ENCODE measurements around the gene TIMM13. TPM values are rescaled to one million over a fixed set of nuclear protein-coding genes. Genes with fewer than 3 reads are reported as not detected.
A peak's percentile ranks its signal among the peaks of the same experiment; 100 is the strongest.
"Not testable (repeated sequence)": the region's sequence is repeated elsewhere in the genome, so short reads cannot be mapped to it uniquely, and the experiment has no call there.

TIMM13 gene
- 178 and 185 TPM in 2 replicates for total RNA-seq

DNA sequence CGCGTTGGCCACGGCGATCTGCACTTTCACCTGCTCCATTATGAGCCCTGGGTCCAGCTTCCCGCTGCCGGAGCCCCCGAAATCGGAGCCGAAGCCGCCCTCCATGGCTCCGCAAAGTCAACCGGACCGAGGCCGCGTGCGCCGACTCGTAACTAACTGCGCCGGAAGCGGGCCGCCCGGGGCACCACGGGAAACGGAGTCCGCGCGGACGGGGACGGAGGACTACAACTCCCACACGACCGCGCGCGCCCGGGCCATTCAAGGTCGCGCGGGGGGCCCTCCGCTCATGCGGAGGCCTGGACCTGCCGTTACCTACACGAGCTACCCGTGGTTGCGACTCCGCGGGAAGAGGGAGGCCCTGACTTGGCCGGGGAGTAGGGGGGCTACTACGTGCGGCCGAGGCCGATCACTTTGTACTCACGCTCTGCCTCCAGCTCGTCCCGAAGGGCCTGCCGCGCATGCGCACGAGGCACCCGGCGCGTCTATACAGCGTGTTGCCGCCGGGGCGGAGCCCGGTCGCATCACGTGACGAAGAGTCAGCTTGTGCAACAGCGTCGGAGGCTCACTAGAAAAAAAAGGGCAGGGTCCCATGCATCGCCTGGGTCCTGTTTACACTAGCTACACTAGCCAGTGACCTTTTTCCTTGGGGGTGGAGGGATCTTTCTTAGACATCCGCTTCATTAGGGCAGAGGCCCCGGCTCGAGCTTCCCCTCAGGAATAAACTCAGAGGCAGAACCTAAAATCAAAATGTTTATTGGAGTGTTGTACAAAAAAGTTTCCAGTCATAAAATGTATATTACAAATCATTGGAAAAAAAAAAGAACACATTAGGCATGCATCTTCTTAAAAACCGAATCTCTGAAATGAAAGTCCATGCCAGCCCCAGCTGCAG lies at the start of gene TIMM13:
TIMM13 (minus strand) TSS at position 158 of the 892 bp plus-strand sequence; CDS start at position 105, 53 bp downstream.
- Mint-ChIP-seq H3K27ac (peak within 1 kb of the TSS; percentile 98), H3K36me3 (ENCODE audit: low read depth) (peaks cover 13% of the 10 kb centered on the region), H3K4me3 (peak within 1 kb of the TSS; percentile 95), H3K9me3 (no peaks in the 10 kb centered on the region), H3K27me3 (ENCODE audit: insufficient read depth) (peaks cover 2% of the 10 kb centered on the region), H3K4me1 (ENCODE audit: low read depth) (peaks cover 11% of the 10 kb centered on the region)
- intact Hi-C loops (cut with micrococcal nuclease): loop anchor here (1.0 to 10.0 kb wide), 9 partner anchors 29 to 1197 kb away; partner anchors contain the start of genes CACTIN, LMNB2, LSM7 and PLEKHJ1
- DNase-seq (ENCODE audit: low spot score): peak; percentile 96

DNA sequence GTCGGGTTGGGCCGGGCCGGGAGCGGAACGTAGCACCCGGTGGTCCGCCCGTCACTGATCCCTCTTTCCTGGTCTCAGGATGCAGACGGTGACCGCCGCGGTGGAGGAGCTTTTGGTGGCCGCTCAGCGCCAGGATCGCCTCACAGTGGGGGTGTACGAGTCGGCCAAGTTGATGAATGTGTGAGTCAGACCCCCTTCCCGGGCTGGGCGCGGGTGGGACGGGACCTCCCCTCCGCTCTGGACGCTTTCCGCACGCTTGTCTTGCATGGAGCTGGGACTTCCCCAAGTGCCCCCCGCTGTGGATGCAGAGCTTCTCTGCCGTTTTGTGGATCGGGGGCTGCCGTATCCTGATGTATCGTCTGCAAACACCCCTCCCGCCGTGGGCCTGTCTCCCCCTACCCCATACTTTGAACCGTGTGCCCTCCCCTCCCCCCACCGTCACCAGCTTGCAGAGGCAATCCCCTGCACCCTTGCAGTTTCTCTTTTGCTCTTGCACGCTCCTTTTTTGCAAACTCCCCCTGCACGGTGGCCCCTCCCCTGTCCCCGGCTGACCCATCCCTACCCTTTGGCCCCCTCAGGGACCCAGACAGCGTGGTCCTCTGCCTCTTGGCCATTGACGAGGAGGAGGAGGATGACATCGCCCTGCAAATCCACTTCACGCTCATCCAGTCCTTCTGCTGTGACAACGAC lies 49.2 kb upstream of the TIMM13 start:
- Mint-ChIP-seq H3K27me3 (ENCODE audit: insufficient read depth) (no peaks in the 10 kb centered on the region), H3K9me3 (no peaks in the 10 kb centered on the region), H3K4me1 (ENCODE audit: low read depth) (peaks cover 16% of the 10 kb centered on the region), H3K36me3 (ENCODE audit: low read depth) (peaks cover 23% of the 10 kb centered on the region), H3K27ac (peak overlapping the region; percentile 88), H3K4me3 (peak overlapping the region; percentile 93)
- intact Hi-C loops (cut with micrococcal nuclease): loop anchor here (1.0 to 10.0 kb wide), 6 partner anchors 77 to 561 kb away; partner anchors contain the start of genes SGTA, SLC39A3 and THOP1
- DNase-seq (ENCODE audit: low spot score): peak; percentile 62

DNA sequence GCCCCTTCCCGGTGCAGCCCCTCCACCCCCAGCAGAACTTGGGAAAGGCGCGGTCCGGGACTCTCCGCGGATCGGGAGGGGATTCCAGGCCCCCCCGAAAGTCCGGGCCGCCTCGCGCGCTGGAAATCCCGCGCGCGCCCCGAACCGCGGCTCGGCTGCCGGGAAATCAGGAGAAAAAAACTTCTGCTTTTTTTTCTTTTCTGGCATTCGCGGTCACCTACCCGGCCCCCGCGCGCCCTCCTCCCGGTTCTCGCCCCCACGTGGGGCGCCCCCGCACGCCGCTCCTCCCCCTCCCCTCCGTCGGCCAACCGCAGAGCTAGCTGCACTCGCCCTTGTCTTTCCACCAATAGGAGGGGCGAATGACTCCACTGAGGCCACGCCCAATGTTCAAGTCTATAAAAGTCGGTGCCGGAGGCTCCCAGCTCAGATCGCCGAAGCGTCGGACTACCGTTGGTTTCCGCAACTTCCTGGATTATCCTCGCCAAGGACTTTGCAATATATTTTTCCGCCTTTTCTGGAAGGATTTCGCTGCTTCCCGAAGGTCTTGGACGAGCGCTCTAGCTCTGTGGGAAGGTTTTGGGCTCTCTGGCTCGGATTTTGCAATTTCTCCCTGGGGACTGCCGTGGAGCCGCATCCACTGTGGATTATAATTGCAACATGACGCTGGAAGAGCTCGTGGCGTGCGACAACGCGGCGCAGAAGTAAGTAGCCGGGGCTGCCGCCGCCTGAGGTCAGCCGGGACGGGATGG lies 48.5 kb upstream of the TIMM13 start, which contains the start of gene GADD45B:
GADD45B (plus strand) TSS at position 426 of the 749 bp plus-strand sequence; CDS start at position 658, 232 bp downstream.
- Mint-ChIP-seq H3K36me3 (ENCODE audit: low read depth) (peaks cover 23% of the 10 kb centered on the region), H3K4me1 (ENCODE audit: low read depth) (peaks cover 16% of the 10 kb centered on the region), H3K9me3 (no peaks in the 10 kb centered on the region), H3K27me3 (ENCODE audit: insufficient read depth) (no peaks in the 10 kb centered on the region), H3K4me3 (peak within 1 kb of the TSS; percentile 93), H3K27ac (peak within 1 kb of the TSS; percentile 91)
- peak; percentile 97 for DNase-seq (ENCODE audit: low spot score)
- intact Hi-C loops (cut with micrococcal nuclease): loop anchor here (1.0 to 10.0 kb wide), 8 partner anchors 19 to 561 kb away; partner anchors contain the start of genes LMNB2, SGTA, SLC39A3 and THOP1

DNA sequence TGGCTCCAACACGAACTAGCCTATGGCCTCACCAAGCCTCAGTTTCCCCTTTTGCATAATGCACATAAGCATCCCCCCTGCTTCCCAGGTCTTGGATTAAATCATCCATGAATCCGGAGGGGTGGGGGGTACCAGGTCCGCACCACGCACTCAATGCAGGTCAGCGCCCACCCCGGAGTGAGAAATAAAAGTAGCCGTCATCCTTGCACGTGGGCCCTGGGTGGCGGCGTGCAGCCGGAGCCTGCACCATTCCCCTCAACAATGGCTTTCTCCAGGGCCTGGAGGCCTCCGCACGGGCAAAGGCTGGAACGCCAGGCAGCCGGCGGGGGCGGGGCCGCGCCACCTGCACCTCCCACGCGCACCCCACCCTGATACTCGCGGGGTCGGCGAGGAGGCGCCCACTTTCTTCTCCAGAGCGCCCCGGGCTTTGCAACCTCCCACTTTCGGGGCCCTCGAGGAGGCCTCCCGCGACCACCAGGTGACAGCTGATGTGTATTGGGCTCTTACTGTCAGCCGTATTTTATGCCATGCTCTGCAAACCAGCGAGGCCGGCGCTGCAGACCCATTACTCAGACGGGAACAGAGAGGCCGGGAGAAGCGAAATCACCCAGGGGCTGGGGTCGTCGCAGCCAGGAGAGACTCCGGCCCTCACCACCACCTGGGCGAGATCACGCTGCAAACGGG lies 47.8 kb upstream of the TIMM13 start:
- DNase-seq (ENCODE audit: low spot score): peak; percentile 59
- H3K4me1 Mint-ChIP-seq (ENCODE audit: low read depth): peaks cover 16% of the 10 kb centered on the region
- no peaks in the 10 kb centered on the region for H3K27me3 Mint-ChIP-seq (ENCODE audit: insufficient read depth)
- no peaks in the 10 kb centered on the region for H3K9me3 Mint-ChIP-seq
- H3K36me3 Mint-ChIP-seq (ENCODE audit: low read depth): peaks cover 23% of the 10 kb centered on the region
- intact Hi-C loops (cut with micrococcal nuclease): loop anchor here (1.0 to 10.0 kb wide), 5 partner anchors 18 to 562 kb away; partner anchors contain the start of genes LMNB2, SGTA, SLC39A3 and THOP1
- peak overlapping the region; percentile 91 for H3K27ac Mint-ChIP-seq
- peak overlapping the region; percentile 93 for H3K4me3 Mint-ChIP-seq

DNA sequence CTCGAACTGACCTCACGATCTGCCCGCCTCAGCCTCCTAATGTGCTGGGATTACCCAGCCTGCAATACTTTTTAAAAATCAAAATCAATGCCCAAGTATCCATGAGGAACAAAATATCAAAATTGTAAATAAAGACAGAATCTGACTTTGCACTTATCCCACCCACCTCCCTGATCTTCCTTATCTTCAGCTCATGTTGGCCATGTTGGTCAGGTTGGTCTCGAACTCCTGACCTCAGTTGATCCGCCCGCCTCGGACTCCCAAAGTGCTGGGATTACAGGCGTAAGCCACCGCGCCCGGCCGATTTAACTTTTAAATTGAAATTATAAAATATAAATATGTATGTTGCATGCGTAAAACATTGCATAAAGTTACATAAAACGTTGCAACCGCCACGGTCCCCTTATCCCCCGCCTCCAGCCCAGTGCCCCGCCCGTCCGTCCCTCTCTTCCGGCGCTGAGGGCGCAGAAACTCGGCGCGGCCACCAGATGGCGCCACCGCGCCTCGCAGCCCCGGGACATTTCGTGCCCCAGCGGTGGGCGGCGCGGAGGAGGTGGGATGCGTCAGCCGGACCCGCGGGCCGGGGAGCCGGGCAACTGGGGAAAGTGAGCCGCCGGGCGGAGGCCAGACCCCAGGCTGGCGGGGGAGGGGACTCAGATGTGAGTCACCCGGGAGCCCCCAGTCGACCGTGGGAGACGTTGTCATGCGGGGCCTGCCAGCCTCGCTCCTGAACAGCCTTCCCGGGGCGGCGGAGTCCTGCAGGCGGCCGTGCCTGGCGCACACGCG lies 47.0 kb upstream of the TIMM13 start:
- intact Hi-C loops (cut with micrococcal nuclease): loop anchor here (1.0 to 10.0 kb wide), 9 partner anchors 18 to 563 kb away; partner anchors contain the start of genes LMNB2, SGTA, SLC39A3 and THOP1

DNA sequence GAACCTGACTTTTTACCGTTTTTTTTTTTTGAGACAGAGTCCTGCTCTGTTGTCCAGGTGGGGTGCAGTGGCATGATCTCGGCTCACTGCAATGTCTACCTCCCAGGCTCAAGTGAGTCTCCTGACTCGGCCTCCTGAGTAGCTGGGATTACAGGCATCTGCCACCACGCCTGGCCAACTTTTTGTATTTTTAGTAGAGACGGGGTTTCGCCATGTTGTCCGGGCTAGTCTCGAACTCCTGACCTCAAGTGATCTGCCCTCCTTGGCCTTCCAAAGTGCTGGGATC lies 42.5 kb upstream of the TIMM13 start:
- not testable (repeated sequence) for H3K27me3 Mint-ChIP-seq (ENCODE audit: insufficient read depth); H3K4me1 Mint-ChIP-seq (ENCODE audit: low read depth); DNase-seq (ENCODE audit: low spot score); H3K36me3 Mint-ChIP-seq (ENCODE audit: low read depth); H3K4me3 Mint-ChIP-seq; H3K9me3 Mint-ChIP-seq; H3K27ac Mint-ChIP-seq
- intact Hi-C loops (cut with micrococcal nuclease): loop anchor here (10.0 kb wide), 2 partner anchors 275 to 315 kb away; partner anchors contain the start of genes SGTA, SLC39A3 and THOP1

More for the DNA sequence above, 47.0 kb upstream of the TIMM13 start:
- DNase-seq (ENCODE audit: low spot score): peak; percentile 87
- no peaks in the 10 kb centered on the region for H3K27me3 Mint-ChIP-seq (ENCODE audit: insufficient read depth)
- no peaks in the 10 kb centered on the region for H3K9me3 Mint-ChIP-seq
- H3K4me3 Mint-ChIP-seq: peak overlapping the region; percentile 93
- H3K4me1 Mint-ChIP-seq (ENCODE audit: low read depth): peaks cover 16% of the 10 kb centered on the region
- H3K27ac Mint-ChIP-seq: peak overlapping the region; percentile 91
- H3K36me3 Mint-ChIP-seq (ENCODE audit: low read depth): peaks cover 23% of the 10 kb centered on the region

DNA sequence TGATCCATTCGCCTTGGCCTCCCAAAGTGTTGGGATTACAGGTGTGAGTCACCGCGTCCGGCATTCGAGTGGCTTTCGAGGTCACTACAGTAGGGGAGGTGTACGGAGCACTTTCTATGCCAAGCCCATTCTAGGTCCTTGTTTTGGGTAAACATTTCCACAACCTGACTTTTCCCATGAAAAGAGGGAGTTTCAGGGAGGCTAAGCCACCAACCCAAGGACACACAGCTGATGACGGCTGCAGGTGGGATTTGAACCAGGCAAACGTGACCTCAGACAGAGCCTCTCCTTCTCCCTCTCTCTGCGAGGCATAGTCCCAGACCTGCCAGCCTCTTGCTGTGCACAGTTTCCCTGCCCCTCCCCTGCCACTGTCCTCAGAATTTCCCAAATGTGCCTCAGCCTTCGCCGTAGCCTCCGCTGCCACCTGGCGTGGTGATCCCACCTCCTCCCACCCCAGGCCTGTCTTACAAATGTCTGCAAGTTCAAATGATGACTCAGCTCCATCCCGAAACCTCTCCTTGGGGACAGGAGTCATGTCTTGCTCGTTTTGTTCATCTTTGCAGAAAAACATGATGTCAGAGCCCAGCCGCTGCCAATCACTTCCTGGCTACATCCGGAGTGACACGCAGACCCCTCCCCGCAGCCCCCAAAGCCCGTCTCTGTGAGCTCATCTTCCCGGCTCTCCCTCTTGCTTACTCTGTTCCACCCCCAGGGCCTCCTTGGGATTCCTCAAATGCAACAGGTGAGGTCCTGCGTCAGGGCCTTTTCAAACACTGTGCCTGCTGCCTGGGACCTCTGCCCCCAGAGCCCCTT lies 41.9 kb upstream of the TIMM13 start:
- no peak overlapping the region for H3K27ac Mint-ChIP-seq
- no peak overlapping the region for H3K4me3 Mint-ChIP-seq
- no peaks in the 10 kb centered on the region for H3K36me3 Mint-ChIP-seq (ENCODE audit: low read depth)
- intact Hi-C loops (cut with micrococcal nuclease): no loop called here
- peaks cover 10% of the 10 kb centered on the region for H3K4me1 Mint-ChIP-seq (ENCODE audit: low read depth)
- no peak for DNase-seq (ENCODE audit: low spot score)
- no peaks in the 10 kb centered on the region for H3K9me3 Mint-ChIP-seq
- H3K27me3 Mint-ChIP-seq (ENCODE audit: insufficient read depth): no peaks in the 10 kb centered on the region

DNA sequence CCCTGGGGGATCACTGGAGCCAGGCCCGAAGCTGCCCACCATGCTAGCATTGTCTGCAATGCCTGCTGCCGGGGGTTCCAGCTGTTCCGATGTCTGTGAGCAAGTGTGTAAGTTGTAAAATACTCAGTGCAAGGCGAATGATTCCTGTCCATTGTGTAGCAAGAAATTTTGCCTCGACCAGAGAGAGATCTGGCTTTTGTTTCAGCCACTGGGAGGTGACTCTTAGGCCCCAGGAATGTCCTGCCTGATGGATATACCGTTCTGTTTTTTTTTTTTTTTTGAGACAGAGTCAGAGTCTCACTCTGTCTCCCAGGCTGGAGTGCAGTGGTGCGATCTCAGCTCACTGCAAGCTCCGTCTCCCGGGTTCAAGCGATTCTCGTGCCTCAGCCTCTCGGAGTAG lies 41.2 kb upstream of the TIMM13 start:
- no peak overlapping the region for H3K4me3 Mint-ChIP-seq
- H3K36me3 Mint-ChIP-seq (ENCODE audit: low read depth): no peaks in the 10 kb centered on the region
- H3K4me1 Mint-ChIP-seq (ENCODE audit: low read depth): peaks cover 10% of the 10 kb centered on the region
- no peak overlapping the region for H3K27ac Mint-ChIP-seq
- H3K9me3 Mint-ChIP-seq: no peaks in the 10 kb centered on the region
- DNase-seq (ENCODE audit: low spot score): no peak
- intact Hi-C loops (cut with micrococcal nuclease): no loop called here
- H3K27me3 Mint-ChIP-seq (ENCODE audit: insufficient read depth): no peaks in the 10 kb centered on the region

DNA sequence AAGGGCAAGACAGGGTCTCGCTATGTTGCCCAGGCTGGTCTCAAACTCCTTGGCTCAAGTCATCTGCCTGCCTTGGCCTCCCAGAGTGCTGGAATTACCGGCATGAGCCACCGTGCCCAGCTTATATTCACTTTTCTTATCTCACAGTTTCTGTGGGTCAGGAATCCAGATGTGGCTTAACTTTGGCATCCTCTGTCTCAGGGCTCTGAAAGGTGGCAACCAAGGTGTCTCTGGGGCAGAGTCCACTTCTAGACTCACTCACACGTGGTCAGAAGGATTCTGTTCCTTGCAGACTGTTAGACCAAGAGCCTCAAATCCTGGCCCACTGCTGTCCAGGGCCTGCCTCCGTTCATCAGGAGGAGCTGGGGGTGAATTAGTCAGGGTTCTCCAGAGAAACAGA lies 37.0 kb upstream of the TIMM13 start:
- Mint-ChIP-seq H3K27me3 (ENCODE audit: insufficient read depth) (peaks cover 3% of the 10 kb centered on the region), H3K4me3 (peak overlapping the region; percentile 26), H3K36me3 (ENCODE audit: low read depth) (peaks cover 3% of the 10 kb centered on the region), H3K9me3 (no peaks in the 10 kb centered on the region), H3K27ac (no peak overlapping the region), H3K4me1 (ENCODE audit: low read depth) (peaks cover 22% of the 10 kb centered on the region)
- intact Hi-C loops (cut with micrococcal nuclease): no loop called here
- no peak for DNase-seq (ENCODE audit: low spot score)

DNA sequence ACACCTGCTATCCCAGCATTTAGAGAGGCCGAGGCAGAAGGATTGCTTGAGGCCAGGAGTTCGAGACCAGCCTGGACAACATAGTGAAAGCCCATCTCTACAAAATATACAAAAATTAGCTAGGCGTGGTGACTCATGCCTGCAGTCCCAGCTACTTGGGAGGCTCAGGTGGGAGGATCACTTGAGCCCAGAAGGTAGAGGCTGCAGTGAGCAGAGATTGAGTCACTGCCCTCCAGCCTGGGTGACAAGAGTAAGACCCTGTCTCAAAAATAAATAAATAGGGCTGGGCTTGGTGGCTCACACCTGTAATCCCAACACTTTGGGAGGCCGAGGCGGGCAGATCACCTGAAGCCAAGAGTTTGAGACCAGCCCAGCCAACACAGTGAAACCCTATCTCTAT lies 36.3 kb upstream of the TIMM13 start:
- H3K27ac Mint-ChIP-seq; DNase-seq (ENCODE audit: low spot score); H3K36me3 Mint-ChIP-seq (ENCODE audit: low read depth); intact Hi-C loops (cut with micrococcal nuclease); H3K9me3 Mint-ChIP-seq; H3K27me3 Mint-ChIP-seq (ENCODE audit: insufficient read depth): not testable (repeated sequence)
- H3K4me1 Mint-ChIP-seq (ENCODE audit: low read depth): peaks cover 16% of the 10 kb centered on the region
- peak overlapping the region; percentile 24 for H3K4me3 Mint-ChIP-seq
